GM23248 (cell line): ENCODE data around the gene PPP6R3.

Experiments used
- EZH2 ChIP-seq: fragments of 200-600 bp; sonication (generic); IDR thresholded peaks from 2 replicates; pipeline ENCODE4 v1.6.1; 2018; ENCODE audit warnings: antibody characterized with exemption, mild to moderate bottlenecking; ENCODE audit not compliant: insufficient read depth, poor library complexity, severe bottlenecking
- EZH2phosphoT487 ChIP-seq: fragments of 200-600 bp; sonication (generic); IDR thresholded peaks from 2 replicates; pipeline ENCODE4 v1.6.1; 2018; ENCODE audit warnings: antibody characterized with exemption, moderate library complexity, mild to moderate bottlenecking, low read depth; ENCODE audit not compliant: insufficient read depth

DNA sequence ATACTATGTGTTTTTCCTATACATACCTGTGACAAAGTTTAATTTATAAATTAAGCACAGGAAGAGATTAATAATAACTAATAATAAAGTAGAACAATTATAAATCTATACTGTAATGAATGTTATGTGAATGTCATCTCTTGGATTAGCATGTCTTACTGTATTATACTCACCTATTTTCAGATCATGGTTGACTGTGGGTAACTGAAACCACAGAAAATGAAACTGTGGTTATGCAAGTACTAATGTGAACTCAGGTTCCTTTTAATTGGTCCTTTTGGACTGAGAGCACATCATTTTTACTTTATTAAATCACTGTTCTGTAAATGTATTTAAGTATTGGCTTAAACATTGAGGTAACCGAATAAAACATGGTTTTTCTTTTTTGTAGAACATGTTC is 108.8 kb downstream of the PPP6R3 start:
- TF ChIP-seq EZH2 = no peak
- TF ChIP-seq EZH2phosphoT487 = no peak
